ENCODE data around the gene GNAI3.
A peak's percentile ranks its signal among the peaks of the same experiment; 100 is the strongest.

Gene GNAI3

DNA sequence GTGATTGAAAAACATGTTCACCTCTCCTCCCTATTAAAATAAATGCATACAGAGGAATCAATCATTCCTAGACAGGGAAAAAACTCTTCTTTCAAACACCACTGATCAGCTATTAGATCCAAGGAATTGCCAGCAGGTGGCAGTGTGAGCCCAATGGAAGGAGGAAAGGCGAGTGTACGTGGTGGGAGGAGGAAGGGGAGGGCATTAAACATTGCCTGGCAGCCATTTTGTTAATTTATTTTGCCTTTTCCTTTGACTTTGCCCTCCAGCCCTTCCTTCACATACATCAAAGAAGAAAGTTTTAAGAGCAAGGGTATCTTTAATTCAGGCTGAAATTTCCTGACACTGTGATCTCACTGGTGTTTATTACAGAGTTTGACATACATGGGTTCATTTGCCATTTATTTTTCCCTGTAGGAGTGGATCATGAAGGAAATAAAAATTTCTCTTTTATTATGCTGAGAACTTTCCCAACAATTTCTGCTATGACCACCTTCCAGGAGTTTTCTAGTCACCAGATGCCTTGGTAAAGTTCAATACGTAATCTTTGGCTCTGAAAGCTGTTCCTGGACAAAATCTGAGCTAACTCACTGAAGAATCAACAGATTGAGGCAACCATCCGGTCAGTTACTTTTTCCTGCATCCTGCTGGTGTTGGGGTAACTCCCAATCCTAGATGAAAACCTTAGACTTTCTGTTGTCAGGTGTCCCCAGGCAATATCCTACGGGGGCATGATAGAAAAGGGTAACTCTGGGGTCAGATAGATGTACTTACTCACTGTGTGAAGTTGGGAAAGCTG is 1.9 kb upstream of the GNAI3 start:
- peak; percentile 89 for DNase-seq (ENCODE audit: low read depth, low spot score)

- DNase-seq (ENCODE audit: low read depth, low spot score) = no peak
Observed at GRCh38 chr1:109547463-109548320, 723 bp upstream of the GNAI3 start.

GRCh38 chr1:109556563-109556962 is 8.1 kb downstream of the GNAI3 start:
- DNase-seq (ENCODE audit: low read depth, low spot score) = no peak

DNA sequence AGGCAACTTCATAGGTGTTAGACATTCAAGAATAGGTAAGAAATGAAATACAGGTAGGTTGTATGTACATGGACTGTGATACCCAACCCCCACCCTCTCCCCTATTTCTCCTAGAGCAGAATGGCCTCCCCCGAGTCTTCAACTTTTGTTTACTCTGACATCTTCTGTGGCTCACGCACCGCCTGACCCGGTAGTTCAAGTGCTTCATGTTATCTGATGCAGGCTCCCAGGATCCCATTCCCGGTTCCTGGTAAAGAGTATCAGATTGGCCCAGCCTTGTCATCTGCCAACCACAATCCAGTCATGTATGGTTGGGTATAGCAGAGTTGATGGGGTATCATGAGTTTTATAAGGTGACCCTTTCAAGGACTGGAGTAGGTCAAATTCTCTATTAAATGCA is 9.1 kb downstream of the GNAI3 start:
- DNase-seq (ENCODE audit: low read depth, low spot score) = no peak

DNA sequence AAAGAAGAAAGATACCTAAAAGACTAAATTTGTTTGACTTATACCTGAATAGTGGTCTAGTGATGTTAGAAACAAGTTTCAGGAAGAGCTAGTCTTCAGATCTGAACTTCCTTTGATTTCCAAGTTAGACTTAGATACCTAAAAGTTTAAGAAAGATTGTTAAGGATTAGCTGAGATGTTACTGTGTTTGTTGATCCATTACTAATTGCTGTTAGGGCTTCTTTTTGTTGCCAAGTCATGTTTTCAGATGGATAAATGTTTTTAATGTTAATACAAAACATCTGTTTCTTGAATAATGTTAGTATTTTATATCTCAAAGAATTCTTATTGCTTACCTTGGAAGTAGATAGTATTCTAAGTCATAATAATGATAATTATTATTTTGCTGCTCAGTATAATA is 11.6 kb downstream of the GNAI3 start:
- no peak for DNase-seq (ENCODE audit: low read depth, low spot score)

DNA sequence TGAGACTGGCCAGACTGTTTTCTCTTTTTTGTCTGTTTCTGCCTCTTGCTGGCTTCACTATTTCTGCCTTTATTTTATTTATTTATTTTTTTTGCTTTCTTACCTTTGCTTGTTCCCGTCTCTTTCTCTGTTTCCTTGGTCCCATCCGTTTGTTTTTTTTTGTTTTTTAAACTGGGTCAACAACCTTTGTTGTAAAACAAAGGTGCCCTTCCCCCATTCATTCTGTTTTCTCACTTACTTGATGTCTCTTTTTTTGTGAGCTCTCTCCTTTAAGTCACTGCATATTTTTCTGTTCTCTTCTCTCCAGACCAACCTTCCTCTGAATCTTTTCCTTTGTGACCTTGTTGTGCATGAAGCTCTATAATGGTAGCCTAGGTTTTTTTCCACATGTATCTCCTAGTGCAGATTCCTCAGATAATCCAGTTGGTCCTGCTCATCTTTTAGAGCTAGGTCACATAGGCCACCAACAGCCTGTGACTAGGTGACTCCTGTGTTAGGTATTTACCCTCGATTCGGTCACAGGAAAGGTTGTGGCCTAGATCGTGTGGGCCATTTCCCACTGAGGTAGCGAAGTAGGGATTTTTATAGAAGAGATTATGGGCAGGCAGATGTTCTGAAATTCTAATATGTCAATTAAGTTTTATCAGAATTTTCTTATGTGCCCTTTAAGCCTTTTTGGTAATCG is 15.9 kb downstream of the GNAI3 start:
- DNase-seq (ENCODE audit: low read depth, low spot score) = no peak

DNA sequence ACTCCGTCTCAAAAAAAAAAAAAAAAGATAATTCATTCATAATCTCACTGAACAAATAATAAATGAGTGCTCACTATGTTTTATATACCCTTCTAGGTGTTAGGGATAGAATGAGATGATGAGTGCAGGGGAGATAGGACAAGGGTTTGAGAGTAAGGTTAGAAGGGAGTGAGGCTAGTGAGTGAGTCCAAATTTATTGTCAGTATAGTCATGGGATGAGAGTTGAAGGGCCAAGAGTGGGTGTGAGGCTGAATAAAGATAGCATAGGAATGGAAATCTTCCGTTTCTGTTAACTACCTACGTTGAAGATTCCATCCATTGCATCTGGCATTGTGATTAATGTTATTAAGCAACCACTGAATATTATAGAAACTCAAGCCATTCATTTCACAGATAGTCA is 16.8 kb downstream of the GNAI3 start:
- no peak for DNase-seq (ENCODE audit: low read depth, low spot score)

DNA sequence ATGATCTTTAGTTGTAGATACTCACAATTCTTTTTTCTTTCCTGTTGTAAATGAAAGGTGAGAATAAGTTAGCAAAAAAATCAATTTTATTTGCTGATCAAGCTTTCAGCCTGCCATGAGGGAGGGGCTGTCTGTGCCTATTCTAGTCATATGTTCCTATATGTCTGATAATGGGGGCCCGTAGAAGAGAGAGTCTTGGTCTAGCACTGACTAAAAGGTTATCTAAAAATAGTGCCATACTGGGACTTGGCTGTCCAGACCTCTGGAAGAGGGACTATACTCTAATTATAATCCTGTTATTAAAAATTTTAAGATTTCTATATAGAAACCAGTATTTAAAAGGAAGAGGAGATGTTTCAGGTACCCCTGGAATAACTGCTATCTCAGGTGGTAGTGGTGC is 18.6 kb downstream of the GNAI3 start:
- DNase-seq (ENCODE audit: low read depth, low spot score) = no peak

DNA sequence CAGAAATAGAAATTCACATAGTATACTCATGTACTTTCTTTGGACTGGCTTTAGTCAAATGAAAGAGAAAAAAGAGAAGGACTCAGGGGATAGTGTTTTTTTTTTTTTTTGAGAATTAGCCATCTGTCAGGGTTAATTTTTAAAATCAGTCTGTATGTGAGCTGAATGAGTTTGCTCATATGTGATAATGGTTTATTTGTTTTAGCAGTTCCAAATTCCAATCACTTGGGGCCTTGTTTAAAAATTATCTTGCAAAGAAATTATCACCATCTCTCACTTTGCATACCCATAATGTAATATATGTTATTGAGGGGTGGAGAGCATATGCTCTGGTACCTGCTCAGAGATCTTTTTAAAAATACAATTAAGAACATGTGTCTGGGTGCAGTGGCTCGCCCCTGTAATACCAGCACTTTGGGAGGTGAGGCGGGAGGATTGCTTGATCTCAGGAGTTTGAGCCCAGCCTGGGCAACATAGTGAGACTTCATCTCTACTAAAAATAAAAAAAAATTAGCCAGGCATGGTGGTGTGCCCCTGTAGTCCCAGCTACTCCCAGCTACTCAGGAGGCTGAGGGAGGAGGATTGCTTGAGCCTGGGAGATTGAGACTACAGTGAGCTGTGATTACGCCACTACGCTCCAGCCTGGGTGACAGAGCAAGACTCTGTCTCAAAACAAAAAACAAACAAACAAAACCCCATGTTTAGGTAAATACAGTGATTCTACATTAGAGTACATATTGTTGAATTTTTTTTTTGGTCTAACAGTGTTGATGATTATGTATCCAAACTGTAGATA is 19.7 kb downstream of the GNAI3 start:
- no peak for DNase-seq (ENCODE audit: low read depth, low spot score)

DNA sequence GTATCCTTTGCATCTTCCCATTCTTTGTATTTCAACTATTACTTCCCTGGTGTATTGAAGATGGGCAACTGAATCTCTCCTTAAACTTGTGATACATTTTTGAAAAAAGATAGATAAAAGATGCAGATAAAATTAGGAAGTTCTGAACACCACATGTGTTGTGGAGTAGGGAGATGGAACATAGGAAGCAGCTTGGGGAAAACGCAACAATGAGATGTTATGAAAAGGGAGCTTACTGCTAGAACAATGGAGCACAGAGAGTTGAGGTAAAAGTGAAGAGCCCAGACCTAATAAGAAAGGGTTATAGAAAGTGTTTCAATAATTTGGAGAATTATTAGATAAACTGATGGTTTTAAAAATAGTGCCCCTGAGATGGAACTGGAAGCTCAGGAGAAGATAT is 20.9 kb downstream of the GNAI3 start:
- DNase-seq (ENCODE audit: low read depth, low spot score) = no peak

DNA sequence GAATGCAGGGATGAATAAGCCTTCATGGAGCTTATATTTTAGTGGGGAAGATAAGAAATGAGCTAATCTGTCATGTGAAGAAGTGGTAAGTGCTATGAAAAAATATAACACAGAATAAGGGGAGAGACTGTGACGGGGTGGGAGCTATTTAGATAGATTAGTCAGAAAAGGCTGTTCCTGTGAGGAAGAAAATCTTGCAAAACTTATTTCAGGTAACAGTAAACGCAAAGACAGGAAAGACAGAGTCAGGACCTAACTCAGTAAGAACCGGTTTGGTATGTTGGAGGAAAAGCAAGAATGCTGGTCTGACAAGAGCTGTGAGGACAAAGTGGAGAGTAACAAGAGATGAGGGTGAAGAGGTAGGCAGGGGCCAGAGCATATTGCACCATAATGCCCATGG is 22.0 kb downstream of the GNAI3 start:
- DNase-seq (ENCODE audit: low read depth, low spot score) = no peak

GRCh38 chr1:109573785-109574184 is 25.4 kb downstream of the GNAI3 start:
- DNase-seq (ENCODE audit: low read depth, low spot score) = no peak

DNA sequence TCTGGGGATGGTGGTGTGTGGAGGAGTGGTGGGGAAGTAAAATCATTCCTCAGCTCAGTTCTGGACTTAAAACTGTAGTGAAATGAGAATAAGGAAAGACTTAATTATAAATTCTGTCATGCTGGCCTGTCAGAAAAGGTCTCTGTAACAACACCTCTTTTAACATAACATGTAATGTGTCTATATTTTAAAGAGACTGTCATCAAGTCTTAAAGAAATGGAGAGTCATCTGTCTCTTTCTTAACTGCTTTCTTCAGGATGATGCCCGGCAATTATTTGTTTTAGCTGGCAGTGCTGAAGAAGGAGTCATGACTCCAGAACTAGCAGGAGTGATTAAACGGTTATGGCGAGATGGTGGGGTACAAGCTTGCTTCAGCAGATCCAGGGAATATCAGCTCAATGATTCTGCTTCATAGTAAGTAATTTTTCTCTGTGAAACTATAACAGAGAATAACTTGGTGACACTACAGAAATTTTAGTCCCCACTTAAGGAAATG is 30.6 kb downstream of the GNAI3 start:
- no peak for DNase-seq (ENCODE audit: low read depth, low spot score)

DNA sequence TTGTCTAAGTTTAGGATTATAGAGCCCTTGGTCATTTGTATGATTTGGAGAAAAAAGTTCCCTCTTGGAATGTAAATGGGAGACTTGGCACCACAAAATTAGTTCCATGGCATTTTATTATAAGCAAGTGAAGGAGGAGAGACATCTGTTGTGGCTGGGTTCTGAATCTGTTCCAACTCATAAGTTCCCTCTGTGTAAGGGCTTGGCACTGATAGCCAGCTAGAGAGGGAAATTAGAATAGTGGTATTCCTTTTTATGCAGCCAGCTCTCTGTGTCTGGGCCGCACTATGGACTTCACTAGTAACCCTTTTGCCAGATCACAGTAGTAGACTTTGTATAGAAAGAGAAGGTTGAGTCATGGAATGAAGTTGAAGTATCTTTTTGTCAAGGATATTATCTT is 31.1 kb downstream of the GNAI3 start:
- no peak for DNase-seq (ENCODE audit: low read depth, low spot score)

DNA sequence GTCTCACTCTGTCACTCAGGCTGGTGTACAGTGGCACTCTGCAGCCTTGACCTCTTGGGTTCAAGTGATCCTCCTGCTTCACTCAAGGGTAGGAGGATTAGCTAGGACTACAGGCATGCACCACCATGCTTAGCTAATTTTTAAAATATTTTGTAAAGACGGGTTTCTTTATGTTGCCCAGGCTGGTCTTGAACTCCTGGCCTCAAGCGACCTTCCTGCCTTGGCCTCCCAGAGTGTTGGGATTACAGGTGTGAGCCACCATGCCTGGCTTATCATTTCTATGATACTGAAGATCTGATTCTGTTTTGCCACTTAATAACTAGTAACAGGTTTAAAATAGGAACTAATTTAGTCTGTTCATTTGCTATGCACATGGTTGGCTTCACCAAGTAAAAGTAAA is 33.6 kb downstream of the GNAI3 start:
- no peak for DNase-seq (ENCODE audit: low read depth, low spot score)

DNA sequence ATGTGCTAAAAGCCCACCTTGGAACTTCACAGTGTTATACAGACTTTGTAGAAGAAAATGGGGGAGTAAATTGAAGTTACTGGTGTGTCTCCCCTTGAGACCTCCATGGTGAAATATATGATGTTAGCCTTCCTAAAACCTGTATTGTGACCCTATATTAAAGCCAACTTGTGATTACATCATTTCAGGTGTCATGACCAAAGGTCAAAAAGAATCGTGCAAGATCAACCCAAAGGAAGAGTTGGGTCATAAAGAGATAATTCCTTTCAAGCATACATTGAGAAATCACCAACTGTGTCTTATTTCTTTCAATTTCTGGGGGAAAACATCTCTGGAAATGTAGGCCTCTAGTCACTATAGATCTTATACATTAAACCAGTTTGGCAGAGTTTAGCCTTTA is 36.4 kb downstream of the GNAI3 start:
- no peak for DNase-seq (ENCODE audit: low read depth, low spot score)

DNA sequence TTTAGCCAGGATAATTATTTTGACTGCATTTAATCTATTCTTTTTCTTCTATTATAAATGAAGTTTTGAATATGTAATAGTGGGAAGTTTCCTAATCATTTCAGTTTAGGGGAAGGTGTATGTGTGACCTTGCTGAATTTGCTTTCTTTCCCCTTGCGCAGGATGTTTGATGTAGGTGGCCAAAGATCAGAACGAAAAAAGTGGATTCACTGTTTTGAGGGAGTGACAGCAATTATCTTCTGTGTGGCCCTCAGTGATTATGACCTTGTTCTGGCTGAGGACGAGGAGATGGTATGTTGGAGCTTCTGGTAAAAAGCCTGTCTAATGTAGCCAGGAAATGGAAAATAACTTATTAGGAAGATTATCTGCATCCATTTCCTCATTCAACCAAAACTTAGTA is 37.6 kb downstream of the GNAI3 start:
- DNase-seq (ENCODE audit: low read depth, low spot score) = no peak

DNA sequence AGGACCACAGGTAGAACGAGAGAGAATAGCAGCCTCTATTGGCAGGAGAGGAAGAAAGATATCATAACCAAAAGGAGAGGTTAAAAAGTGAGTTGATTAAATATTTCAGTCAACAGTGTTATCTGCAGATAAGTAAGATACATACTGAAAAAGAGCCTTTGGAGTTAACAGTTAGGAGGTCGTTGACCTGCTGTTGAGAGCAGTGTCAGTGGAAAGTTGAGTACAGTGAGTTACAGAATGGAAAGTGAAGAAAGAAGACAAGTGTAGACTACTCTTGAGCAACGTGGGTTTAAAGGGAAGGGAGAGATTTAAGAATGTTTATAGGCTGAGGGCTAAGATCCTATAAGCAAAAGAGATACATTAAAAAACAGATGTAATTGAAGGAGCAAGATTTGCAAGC is 40.8 kb downstream of the GNAI3 start:
- no peak for DNase-seq (ENCODE audit: low read depth, low spot score)

DNA sequence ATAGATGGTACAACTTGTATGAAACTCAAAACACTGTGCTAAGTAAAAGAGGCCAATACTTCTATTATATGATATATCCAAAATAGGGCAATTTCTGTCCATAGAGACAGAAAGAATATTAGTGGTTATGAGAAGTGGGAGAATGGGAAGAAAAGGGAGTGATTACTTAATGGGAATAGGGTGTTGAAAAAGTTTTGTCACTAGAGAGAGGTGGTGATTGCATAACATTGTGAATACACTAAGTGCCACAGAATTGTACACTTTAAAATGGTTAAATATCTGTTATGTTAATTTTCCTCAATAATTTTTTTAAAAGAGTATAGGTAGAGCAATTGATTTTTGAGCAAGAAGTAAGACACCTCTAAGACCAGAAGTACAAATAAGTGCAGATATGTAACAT is 41.3 kb downstream of the GNAI3 start:
- DNase-seq (ENCODE audit: low read depth, low spot score) = no peak

DNA sequence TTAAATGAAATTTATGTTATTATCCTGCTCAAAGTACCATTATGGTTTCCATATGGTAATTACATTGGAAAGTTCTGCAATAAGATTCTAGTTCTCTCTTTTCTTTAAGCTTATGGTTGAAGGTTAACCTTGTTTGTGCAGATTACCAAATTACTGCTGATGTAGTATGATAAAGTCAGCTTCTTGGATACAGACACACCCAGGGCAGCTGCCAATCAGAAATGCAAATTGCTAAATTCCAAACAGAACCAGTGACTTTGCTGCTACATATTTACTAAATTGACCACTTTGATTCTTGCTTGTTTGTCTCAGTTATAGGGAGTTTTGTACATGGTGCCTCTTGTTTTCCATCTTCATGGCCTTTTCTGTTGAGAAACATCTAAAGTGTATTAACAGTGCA is 44.5 kb downstream of the GNAI3 start:
- no peak for DNase-seq (ENCODE audit: low read depth, low spot score)

DNA sequence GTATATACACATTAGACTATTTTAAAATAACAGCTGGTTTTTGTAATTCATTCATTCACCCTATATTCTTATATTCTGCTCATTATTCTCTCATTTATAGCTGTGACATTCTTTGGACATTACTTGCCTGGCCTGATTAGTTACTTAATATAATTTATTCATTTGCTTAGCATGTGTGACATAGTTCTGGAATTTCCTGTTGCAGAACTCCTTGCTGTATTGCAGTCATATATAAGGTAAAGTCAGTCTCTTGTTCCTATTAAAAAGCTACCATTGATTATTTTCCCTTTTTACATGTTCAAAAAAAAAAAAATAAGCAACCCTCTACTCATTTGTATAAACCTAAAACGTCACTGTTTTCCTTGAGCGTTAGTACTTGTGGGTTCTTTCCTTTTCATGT is 47.1 kb downstream of the GNAI3 start:
- DNase-seq (ENCODE audit: low read depth, low spot score) = no peak

DNA sequence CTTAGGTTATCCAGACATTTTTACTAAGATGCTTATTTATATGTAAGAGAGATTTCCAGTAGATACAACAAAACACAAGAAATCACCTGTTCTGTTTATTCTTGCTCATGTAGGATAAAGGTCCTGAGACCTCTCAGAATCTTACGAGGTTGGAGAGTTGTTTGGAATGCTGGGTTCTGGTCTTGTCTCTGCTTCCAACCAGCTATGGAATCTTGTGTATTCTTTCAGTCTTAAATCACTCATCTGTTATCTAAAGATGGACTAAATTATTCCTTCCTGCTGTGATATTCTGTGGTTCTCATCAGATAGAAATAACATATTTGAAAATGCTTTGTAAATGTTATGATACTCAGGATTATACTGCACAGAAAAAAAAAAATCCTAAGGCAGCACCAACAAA is 49.7 kb downstream of the GNAI3 start:
- DNase-seq (ENCODE audit: low read depth, low spot score) = no peak

Measured in activated CD4-positive, CD25-positive, alpha-beta regulatory T cell treated with anti-CD3 and anti-CD28 coated beads, Interleukin-2, amount 50 U/mL, for 16 hours (primary cell).